Measurements from ENCODE around the gene PDHX.

The PDHX gene

GRCh38 chr11:35029979-35030682 lies 113.7 kb downstream of the PDHX start:
- Histone ChIP-seq H3K4me1 (ENCODE audit: control insufficient read depth in 1 of 2, insufficient read depth in 1 of 2, low read depth in 1 of 2, low read length in 1 of 2) (peaks cover 7 to 19% of the 10 kb centered on the region in 2 experiments), H3K36me3 (no peaks in the 10 kb centered on the region), H3K27ac (no peak overlapping the region), H3K4me3 (ENCODE audit: low read depth in 1 of 2, low read length in 1 of 2) (no peak overlapping the region), H3K27me3 (no peaks in the 10 kb centered on the region), H3K9me3 (no peaks in the 10 kb centered on the region)
- TF ChIP-seq CTCF (IDR thresholded peaks at IDR 0.05), result no peak

GRCh38 chr11:35030716-35031213 lies 114.3 kb downstream of the PDHX start:
- peaks cover 14 to 26% of the 10 kb centered on the region in 2 experiments for H3K4me1 ChIP-seq (ENCODE audit: control insufficient read depth in 1 of 2, insufficient read depth in 1 of 2, low read depth in 1 of 2, low read length in 1 of 2)
- no peak for TF ChIP-seq CTCF (IDR thresholded peaks at IDR 0.05)
- H3K27ac ChIP-seq, result no peak overlapping the region
- no peaks in the 10 kb centered on the region for H3K27me3 ChIP-seq
- H3K4me3 ChIP-seq (ENCODE audit: low read depth in 1 of 2, low read length in 1 of 2), result no peak overlapping the region
- no peaks in the 10 kb centered on the region for H3K9me3 ChIP-seq
- no peaks in the 10 kb centered on the region for H3K36me3 ChIP-seq

- Histone ChIP-seq H3K4me3 (ENCODE audit: low read depth in 1 of 2, low read length in 1 of 2) (no peak overlapping the region), H3K27ac (no peak overlapping the region), H3K4me1 (ENCODE audit: control insufficient read depth in 1 of 2, insufficient read depth in 1 of 2, low read depth in 1 of 2, low read length in 1 of 2) (peaks cover 19 to 31% of the 10 kb centered on the region in 2 experiments), H3K9me3 (no peaks in the 10 kb centered on the region), H3K27me3 (no peaks in the 10 kb centered on the region), H3K36me3 (no peaks in the 10 kb centered on the region)
- no peak for TF ChIP-seq CTCF (IDR thresholded peaks at IDR 0.05)
Observed at GRCh38 chr11:35031346-35031745, 114.9 kb downstream of the PDHX start.

GRCh38 chr11:35031867-35032266 lies 115.4 kb downstream of the PDHX start:
- Histone ChIP-seq H3K4me1 (ENCODE audit: control insufficient read depth in 1 of 2, insufficient read depth in 1 of 2, low read depth in 1 of 2, low read length in 1 of 2) (peaks cover 25 to 36% of the 10 kb centered on the region in 2 experiments), H3K27me3 (no peaks in the 10 kb centered on the region), H3K9me3 (no peaks in the 10 kb centered on the region), H3K4me3 (ENCODE audit: low read depth in 1 of 2, low read length in 1 of 2) (no peak overlapping the region), H3K36me3 (no peaks in the 10 kb centered on the region), H3K27ac (no peak overlapping the region)
- no peak for TF ChIP-seq CTCF (IDR thresholded peaks at IDR 0.05)

- Histone ChIP-seq H3K36me3 (no peaks in the 10 kb centered on the region), H3K27me3 (no peaks in the 10 kb centered on the region), H3K9me3 (no peaks in the 10 kb centered on the region), H3K27ac (no peak overlapping the region), H3K4me3 (ENCODE audit: low read depth in 1 of 2, low read length in 1 of 2) (no peak overlapping the region), H3K4me1 (ENCODE audit: control insufficient read depth in 1 of 2, insufficient read depth in 1 of 2, low read depth in 1 of 2, low read length in 1 of 2) (peaks cover 30 to 36% of the 10 kb centered on the region in 2 experiments)
- no peak for TF ChIP-seq CTCF (IDR thresholded peaks at IDR 0.05)
Observed at GRCh38 chr11:35033011-35033410, 116.6 kb downstream of the PDHX start.

All from neutrophil (primary cell).